Left hindlimb (tissue), 1 donor: ENCODE data around the gene PRM3.

Source experiments
- DNase-seq: peaks from one replicate; pipeline ENCODE4 v3.0.0-alpha.2; 2018

The PRM3 gene

DNA sequence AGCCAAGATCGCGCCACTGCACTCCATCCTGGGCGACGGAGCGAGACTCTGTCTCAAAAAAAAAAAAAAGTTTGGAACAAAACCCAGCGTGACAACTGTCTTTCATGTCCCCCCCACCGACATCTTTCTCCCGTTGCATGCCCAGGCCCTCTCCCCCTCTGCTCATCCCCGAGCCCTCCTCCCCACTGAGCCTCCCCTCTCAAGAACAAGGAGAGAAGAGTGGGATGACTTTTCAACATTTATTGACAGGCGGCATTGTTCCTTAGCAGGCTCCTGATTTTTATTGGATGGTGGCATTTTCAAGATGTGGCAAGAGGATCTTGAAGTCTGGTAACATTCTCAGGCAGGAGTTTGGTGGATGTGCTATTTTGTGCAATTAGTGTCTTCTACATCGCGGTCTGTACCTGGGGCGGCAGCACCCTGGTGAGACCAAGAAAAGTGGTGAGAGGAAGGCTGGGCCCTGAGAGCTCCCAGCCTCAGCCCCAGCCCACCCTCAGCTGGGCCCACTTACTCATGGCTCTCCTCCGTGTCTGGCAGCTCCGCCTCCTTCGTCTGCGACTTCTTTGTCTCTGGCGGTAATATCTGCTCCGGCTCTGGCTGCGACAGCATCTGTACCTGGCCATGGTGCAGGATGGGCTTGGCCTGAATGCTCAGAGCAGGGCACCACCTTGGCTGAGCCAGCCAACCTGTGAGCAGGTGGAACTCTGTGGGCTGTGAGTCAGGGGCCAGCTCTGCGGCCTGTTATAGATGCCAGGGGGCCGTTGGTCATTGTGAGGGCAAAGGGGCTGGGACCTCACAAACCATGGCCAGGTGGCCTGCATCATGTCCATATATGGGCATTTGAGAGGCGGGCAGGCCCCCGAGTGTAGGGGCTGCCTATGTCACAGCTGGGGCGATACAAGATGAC lies 7.4 kb upstream of the PRM3 start, which contains the start of gene PRM1:
PRM1 (minus strand) TSS at position 715 of the 907 bp plus-strand sequence; CDS start at position 623, 92 bp downstream.
- DNase-seq = no peak

DNA sequence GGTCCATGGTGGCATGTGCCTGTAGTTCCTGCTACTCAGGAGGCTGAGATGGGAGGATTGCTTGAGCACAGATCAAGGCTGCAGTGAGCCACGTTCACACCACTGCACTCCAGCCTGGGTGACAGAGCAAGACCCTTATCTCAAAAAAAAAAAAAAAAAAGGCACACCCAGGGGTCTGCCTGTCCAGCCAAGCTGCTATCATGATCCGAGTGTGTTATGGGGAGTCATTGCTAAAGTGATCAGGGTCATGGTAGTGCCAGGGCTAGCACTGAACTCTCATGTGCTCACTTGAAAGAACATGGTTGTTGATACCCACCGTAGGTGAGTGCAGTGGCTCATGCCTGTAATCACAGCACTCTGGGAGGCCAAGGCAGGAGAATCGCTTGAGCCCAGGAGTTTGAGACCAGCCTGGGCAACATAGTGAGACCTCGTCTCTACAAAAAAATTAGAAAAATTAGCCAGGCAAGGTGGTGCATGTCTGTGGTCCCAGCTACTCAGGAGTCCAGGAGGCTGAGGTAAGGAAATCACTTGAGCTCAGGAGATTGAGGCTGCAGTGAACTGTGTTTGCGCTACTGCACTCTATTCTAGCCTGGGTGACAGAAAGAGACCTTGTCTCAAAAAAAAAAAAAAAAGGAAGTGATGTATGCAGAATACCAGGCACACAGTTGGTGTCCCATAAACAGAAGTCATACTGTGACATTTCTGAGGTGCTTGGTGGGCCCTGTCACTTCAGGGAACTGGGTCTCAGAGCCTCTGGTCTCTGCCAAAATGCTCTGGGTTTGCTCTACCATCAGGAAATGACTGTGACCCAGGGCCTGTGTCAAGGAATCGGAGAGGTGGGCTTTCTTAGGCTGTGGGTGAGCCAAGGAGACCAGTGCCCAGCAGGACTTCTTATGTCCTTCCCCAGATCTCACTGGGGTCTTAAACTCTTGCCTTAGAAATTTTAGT lies 5.5 kb upstream of the PRM3 start:
- no peak for DNase-seq

DNA sequence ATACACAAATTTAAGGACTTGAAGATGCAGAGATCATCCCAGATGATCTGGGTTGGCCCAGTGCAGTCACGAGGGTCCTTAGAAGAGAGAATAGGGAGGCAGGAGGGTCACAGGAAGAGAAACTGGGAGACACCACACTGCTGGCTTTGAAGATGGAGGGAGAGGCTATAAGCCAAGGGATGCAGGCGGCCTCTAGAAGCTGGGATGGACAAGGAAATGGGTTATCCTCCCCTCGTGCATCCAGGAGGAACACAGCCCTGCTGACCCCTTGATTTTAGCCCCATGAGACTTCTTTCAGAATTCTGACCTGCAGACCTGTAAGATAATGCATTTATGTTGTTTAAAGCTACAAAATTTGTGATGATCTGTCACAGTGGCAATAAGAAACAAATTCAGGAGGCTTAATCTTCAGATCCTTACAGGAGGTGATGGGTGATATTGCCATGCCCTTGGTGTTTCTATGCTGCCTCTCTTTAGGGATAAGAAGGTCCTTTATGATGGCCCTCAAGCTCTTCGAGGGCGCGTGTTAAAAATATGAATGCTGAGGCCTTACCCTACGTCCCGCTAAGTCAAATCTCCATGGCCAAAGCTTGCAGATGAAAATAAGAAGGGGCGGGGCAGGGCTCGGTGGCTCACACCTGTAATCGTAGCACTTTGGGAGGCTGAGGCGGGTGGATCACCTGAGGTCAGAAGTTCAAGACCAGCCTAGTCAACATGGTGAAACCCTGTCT lies 4.3 kb upstream of the PRM3 start:
- no peak for DNase-seq

DNA sequence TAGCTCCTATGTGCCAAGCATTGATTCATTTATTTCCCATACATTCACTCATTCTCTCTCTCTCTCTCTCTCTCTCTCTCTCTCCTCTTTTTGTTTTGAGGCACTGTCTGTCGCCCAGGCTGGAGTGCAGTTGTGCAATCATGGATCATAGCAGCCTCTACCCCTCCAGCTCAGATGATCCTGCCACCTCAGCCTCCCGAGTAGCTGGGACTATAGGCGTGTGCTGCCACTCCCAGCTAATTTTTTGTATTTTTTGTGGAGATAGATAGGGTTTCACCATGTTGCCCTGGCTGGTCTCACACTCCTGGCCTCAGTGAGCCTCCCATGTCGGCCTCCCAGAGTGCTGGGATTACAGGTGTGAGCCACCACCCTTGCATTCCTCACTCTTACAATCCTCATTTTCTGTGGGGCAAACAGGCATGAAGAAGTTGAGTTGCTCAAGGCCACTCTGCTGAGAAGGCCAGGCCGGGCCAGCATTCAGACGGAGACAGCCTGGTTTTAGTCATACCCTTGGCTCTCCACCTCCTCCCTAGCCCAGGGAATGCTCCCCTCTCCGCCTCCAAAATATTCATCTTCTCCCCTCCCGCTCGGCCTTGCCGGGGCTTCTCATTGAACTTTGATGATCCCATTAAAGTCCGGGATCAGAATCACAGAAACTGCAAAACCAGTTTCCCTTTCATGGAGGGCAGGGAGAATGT lies 3.6 kb upstream of the PRM3 start:
- no peak for DNase-seq

DNA sequence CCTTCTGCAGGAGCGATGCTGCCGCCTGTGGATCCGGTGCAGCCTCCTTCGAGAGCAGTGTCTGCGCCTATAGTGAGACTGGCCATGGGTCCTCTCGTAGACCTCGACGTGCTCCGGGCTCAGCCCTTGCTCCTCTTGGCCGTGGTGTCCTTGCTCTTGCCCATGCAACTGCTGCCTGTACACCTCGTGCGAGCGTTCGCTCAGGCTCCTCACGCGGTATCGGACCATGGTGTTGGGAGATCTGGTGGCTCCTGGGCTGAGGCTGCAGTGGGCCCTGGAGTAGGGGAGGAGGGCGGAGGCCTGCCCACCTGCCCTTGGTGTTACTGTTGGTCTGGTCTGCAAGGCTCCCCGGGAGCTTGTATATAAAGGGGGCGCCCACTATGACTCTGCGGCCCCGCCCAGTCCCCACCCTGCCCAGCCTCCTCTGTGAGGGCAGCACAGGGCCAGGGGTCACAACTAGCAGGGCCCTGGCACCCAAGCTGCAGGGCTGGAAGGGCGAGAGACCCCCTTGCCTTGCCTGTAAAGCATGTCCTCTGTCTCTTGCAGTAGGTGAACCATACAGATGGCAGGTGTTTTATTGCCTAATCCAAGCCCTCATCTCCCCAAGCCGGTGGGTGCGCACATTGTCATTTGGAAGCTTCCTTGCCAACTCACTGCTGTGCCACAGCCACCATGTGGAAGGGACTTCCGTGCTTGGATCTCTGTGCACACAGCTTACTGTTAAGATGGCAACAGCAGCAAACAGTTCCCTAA lies 2.9 kb upstream of the PRM3 start, which contains the start of gene PRM2:
PRM2 (minus strand) TSS at position 338 of the 753 bp plus-strand sequence; CDS start at position 228, 110 bp downstream.
- no peak for DNase-seq

DNA sequence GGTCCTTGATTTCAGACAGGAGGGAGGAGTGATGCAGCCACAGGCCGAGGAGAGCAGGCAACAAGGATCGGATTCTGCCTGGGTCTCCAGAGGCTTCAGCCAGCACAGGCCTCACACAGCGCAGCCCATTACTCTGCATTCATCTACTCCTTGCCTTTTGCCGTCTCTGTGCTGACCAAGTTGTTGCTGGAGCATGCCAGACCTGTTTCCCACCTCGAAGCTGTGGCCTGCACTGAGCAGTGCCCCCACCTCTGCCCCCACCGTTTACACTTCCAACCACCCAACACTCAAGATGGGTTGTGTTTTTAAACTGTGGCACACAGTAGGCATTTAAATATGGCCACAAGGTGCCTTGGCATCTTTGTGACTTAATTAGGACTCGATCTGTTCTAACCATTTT lies 1.5 kb upstream of the PRM3 start:
- no peak for DNase-seq

DNA sequence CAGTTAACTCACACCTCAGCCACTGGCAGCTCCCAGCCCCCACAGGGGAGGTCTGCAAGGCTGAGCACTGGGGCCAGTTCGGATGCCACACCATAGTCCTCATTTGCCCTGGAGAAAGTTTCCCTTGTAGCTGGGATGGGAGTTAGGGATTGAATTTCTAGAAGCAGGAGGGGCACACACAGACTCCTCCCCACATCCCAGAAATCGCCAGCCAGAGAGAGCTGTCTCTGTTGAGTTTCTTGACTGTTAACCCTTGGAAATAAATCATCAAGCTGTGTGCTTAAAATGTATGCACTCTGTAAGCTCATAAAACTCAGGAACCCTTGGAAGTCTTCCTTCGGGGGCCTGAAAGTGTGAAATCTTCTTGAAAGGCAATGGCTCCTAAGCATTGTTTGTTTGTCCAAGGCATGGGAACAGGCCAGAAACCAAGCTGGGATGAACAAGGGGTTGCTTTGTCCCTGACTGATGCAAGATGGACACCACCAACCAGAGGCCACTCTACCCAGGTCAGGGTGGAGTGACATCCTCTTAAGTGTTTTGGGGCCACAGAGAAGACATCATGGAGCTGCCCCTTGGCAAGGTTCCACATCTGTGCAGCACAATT lies 394 bp upstream of the PRM3 start:
- DNase-seq = no peak

DNA sequence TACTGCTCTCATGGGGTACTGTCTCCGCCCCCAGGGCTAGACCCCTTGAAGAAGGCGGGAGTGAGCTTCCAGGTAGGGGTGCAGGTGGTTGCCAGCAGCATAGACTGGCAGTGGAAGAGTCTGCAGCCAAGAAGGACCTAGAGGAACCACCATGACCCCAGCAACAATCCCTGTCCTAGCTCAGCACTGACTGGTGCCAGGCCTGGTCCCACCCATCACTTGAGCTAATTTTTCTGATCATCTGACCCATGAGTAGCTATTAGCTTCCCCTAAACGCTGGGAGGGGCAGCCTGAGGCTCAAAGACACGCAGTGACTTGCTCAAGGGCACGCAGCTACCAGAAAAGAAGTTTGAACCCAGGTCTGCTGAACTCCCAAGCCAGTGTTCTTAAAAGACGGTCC lies 945 bp downstream of the PRM3 start:
- DNase-seq = no peak

DNA sequence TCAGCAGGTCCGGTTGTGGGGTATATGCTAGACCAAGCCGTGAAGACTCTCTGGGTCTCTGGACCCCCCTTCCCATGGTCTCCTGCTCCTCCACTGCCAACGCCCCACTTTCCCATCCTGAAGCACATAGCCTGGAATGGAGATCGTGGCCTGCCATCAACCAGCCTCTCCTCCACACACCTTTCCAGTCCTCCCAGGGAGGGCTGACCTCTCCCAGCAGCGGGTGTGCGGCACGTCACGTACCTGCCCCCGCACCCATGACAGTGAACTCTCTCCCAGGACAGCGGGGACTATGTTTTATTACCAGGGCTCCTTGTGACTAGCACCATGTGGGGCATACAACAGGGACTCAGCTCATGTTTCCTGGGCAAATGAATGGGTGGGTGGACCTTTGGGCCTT lies 1.8 kb downstream of the PRM3 start:
- DNase-seq = no peak

DNA sequence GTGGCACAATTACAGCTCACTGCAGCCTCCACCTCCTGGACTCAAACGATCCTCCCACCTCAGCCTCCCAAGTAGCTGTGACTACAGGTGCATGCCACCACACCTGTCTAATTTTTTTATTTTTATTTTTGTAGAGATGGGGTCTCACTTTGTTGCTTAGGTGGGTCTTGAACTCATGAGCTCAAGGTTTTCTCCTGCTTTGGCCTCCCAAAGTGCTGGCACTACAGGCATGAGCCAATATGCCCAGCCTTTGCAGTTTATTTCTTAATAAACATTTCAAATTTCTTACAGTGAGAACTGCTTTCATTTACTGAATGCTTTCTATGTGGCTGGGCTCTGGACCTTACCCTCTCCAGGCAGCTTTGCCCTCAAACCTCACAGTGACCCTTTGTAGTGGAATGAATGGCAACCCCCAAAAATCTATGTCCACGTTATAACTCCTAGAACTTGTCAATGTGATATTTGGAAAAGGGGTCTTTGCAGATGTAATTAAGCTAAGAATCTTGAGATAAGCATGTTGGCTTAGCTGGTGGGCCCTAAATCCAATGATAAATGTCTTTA lies 2.7 kb downstream of the PRM3 start:
- no peak for DNase-seq

DNA sequence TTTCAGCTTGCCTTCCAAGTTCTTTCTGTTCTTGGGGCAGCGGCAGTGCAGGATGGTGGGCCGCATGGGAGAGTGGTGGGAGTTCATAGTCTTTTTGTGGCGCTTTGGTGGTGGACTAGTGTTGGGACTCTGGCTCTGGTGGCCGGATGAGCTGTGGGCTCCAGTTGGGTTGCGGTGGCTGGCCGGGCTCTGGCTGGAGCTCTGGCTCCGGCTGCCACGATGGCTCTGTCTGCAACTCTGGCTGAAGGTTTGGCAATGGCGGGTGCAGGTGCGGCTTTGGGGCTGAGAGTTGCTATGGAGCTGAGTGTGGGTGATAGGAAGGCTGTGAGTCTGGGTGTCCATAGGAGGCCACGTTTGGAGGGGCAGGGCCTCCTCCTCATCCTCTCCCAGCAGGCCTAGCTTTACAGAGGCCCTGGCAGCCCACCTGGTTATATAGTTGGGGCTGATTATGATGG lies 4.5 kb downstream of the PRM3 start, which contains the start of gene TNP2:
TNP2 (minus strand) TSS at position 405 of the 455 bp plus-strand sequence; CDS start at position 342, 63 bp downstream.
- DNase-seq = no peak

DNA sequence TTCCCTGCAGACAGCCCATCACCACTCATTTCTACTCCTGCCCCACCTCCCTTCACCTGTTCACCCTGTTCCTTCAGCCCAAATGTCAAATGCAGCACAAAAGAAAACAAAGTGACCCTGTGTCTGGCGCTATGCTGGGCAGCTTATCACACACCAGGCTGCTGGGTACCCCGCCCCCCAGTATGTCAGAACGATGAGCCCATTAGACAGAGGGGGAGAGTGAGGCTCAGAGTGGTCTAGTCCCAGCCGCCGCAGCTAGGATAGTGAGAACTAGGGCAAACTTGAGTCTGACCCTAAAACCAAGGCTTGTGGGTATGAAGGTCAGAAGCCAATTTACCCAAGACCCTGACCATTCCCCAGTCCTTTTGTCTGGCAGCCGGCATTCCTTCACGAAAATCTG lies 8.3 kb downstream of the PRM3 start:
- DNase-seq = no peak

DNA sequence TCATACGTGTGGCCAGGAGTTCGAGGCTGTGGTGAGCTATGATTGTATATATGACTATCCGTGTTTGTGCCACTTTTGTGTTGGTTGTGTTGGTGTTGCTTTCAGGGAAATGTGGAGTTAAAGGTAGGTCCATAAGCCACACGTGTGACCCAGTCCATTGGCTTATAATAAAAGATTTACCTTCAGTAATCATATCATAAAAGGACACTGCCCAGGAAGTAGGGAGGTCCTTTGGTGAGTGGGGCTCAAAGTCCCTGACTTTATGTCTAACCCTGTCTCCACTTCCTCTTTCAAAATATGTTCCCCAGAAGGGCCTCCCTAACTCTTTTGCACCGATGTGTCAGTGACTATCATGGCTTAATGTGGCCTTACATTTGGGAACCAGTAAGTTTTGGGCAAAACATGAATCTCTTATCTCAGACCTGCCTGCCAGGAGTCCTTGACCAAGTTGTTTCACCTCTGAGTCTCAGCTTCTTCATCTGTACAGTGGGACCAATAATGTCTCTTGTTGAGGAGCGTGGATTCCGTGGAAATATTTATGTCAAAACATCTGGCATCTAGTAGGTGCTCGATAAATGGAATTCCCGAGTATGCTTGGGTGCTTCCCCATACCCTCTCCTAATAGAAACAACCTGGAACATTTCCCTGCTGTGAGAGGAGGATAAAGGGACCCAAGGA lies 9.1 kb downstream of the PRM3 start:
- no peak for DNase-seq

DNA sequence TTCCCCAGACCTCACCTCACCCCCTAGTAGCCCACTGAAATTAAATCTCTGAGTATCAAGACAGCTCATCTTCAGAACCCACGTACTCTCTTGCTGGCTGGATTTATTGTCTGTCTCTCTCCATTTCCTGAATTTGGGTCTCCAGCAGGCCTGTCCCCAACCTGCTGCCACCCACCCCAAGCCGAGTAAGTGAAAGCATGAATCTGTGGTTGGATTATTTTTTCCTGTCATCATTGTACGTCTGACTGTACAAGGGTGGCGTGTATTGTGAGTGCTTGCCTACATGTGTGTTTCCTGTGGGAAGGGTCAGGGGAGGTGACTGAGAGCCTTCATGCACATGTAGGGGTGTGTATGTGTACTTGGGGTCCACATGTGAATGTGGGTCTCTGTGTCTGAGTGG lies 9.7 kb downstream of the PRM3 start:
- DNase-seq = no peak

DNA sequence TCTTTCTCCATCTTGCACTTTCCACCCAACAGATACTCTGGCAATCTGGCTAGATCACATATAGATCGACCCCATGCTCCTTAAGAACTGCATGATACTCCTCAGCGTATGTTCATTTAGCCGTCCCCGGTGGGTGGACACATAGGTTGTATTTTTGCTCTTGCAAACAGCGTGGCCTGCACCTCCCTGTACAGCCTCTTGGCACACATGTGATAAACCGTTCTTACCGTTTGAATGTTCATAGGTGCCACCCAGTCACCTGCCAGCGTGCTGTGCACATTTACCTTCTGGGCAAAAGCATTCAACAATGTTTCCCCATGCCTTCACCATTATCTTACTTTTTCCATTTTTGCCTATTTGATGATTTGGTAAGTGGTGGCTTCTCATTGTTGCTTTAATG lies 10.5 kb downstream of the PRM3 start:
- DNase-seq = no peak

DNA sequence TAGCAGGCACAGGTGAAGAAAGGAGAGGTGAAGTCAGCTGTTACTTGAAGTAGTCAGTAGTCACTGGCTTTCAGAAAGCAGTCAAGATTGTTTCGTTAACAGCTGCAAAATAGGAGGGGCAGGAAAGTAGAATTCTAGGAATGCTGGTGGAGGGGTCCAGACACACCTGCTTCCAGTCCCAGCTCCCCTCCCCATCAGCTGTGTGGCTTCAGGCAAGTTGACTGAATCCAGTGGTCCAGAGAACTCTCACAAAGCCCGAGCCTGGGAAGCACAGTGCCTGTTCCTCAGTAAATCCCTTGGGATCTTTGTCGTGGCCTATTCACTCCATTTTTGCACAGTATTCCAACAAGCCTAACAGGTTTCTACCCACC lies 12.8 kb downstream of the PRM3 start:
- no peak for DNase-seq

DNA sequence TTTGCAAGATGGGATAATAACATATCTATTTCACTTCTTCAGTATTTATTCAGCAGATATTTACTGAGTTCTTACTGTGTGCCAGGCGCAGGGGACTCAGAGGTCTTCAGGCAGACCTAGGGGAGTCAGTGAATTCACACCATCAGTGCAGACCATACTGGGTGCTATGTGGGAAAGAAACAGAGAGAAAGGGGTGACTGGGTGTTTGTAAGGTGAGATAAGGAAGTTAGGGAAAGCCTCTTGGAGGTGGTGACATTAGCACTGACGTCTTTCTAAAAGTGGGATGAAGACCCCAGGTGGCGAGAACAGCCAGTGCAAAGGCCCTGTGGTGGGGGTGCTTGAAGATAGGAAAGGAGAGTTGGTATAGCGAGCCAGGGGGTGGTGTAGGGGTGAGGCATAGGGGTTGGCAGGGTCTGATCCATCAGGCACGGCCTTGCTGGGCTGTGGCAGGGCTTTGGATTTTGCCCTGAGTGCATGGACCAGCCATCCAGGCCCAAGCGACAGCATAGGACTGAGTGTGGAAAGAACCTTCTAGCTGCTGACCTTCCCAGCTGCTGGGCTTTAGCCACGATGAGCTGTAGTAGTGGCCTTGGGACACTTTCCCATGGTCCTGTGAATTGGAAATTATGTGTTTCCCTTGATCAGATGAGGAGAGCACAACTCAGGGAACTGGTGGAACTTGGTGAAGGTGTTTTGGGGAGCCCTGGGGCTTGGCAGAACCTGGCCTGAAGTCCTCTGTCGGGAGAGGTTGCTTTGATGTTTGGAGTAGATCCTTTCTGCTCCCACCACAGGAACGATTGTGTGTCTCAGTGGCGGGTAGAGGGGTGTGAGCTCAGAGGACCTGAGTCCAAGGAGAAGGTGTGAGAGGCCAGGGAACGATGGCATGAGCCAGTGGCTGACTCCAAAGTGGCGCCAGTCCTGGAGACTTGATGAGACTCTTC lies 13.5 kb downstream of the PRM3 start:
- no peak for DNase-seq
